ENCODE data around the gene PXK.
"Not testable (repeated sequence)": the region's sequence is repeated elsewhere in the genome, so short reads cannot be mapped to it uniquely, and the experiment has no call there.

- not testable (repeated sequence) for TF ChIP-seq CTCF (IDR thresholded peaks at IDR 0.05; ENCODE audit: low read length); EZH2 (optimal IDR thresholded peaks at IDR 0.05; ENCODE audit: low read depth, low read length); EZH2phosphoT487 (IDR thresholded peaks at IDR 0.05; ENCODE audit: low read length)
Observed at GRCh38 chr3:58440996-58441355, 108.3 kb downstream of the PXK start.
